HG02870 (cell line): ENCODE measurements around the gene KSR2.
"Not testable (repeated sequence)": the region's sequence is repeated elsewhere in the genome, so short reads cannot be mapped to it uniquely, and the experiment has no call there.

Source experiments
- ATAC-seq: cut with Tn5 transposase; IDR thresholded peaks from one replicate; pipeline ENCODE4 v1.9.1; 2021; ENCODE audit warnings: mild to moderate bottlenecking, moderate library complexity; ENCODE audit not compliant: unreplicated experiment

KSR2 gene

GRCh38 chr12:117968826-117969659, at the start of gene KSR2:
Gene KSR2, minus strand, starts transcription at chr12:117968990. Its CDS starts 735 bp downstream, at chr12:117968255.
- ATAC-seq: peak; percentile 76

- ATAC-seq: no peak
Measured at GRCh38 chr12:118017926-118018325, 49.1 kb upstream of the KSR2 start.

GRCh38 chr12:118016424-118017264, 47.9 kb upstream of the KSR2 start, which contains the start of gene RFC5:
Gene RFC5, plus strand, starts transcription at chr12:118016703. Its CDS starts 125 bp downstream, at chr12:118016828.
- peak; percentile 99 for ATAC-seq

- ATAC-seq: no peak
Measured at GRCh38 chr12:118015944-118016343, 47.2 kb upstream of the KSR2 start.

- no peak for ATAC-seq
Measured at GRCh38 chr12:118015306-118015705, 46.5 kb upstream of the KSR2 start.

GRCh38 chr12:118013283-118013682, 44.5 kb upstream of the KSR2 start:
- ATAC-seq: no peak

- ATAC-seq: no peak
Measured at GRCh38 chr12:118011961-118012360, 43.2 kb upstream of the KSR2 start.

GRCh38 chr12:118011377-118011776, 42.6 kb upstream of the KSR2 start:
- no peak for ATAC-seq

GRCh38 chr12:118010903-118011302, 42.1 kb upstream of the KSR2 start:
- ATAC-seq: no peak

GRCh38 chr12:117999806-118000205, 31.0 kb upstream of the KSR2 start:
- ATAC-seq: not testable (repeated sequence)

GRCh38 chr12:117998719-117999118, 29.9 kb upstream of the KSR2 start:
- ATAC-seq: no peak

- no peak for ATAC-seq
Measured at GRCh38 chr12:117994551-117995438, 26.0 kb upstream of the KSR2 start.

- no peak for ATAC-seq
Measured at GRCh38 chr12:117986705-117987469, 18.1 kb upstream of the KSR2 start.

- ATAC-seq: no peak
Measured at GRCh38 chr12:117985182-117985581, 16.4 kb upstream of the KSR2 start.

GRCh38 chr12:117981267-117981666, 12.5 kb upstream of the KSR2 start:
- no peak for ATAC-seq

- ATAC-seq: no peak
Measured at GRCh38 chr12:117980616-117981015, 11.8 kb upstream of the KSR2 start.

GRCh38 chr12:117977373-117977772, 8.6 kb upstream of the KSR2 start:
- no peak for ATAC-seq

- no peak for ATAC-seq
Measured at GRCh38 chr12:117975006-117975405, 6.2 kb upstream of the KSR2 start.

- no peak for ATAC-seq
Measured at GRCh38 chr12:117972301-117972700, 3.5 kb upstream of the KSR2 start.

- no peak for ATAC-seq
Measured at GRCh38 chr12:117970334-117970733, 1.5 kb upstream of the KSR2 start.
